SH-SY5Y (cell line): ENCODE measurements around the gene MYO1B.

ENCODE experiments used
- GATA2 ChIP-seq: IDR thresholded peaks from 2 replicates; pipeline ENCODE4 v1.6.1; 2011; ENCODE audit warnings: mild to moderate bottlenecking, low read depth, low read length
- GATA3 ChIP-seq: IDR thresholded peaks from 2 replicates; pipeline ENCODE4 v1.6.1; 2011; ENCODE audit warnings: low read depth, mild to moderate bottlenecking, low read length, moderate library complexity

- TF ChIP-seq GATA3 (no peak), GATA2 (no peak)
Measured at GRCh38 chr2:191213333-191213732, 31.9 kb upstream of the MYO1B start.
